RWPE2 (cell line): ENCODE results near the gene CACNA2D2.
A peak's percentile ranks its signal among the peaks of the same experiment; 100 is the strongest.

ENCODE experiments used
- ATAC-seq: fragments of 200-7000 bp; cut with Tn5 transposase; 3 replicates; pipeline ENCODE4 v1.9.1; 2021; ENCODE audit warnings: low read depth
- DNase-seq: peaks from one replicate; pipeline ENCODE4 v3.0.0-alpha.2; 2020; ENCODE audit warnings: low spot score
- H3K27ac ChIP-seq: fragments of 450-650 bp; 2 replicates; pipeline ENCODE4 v1.5.1; 2017; ENCODE audit warnings: mild to moderate bottlenecking; ENCODE audit not compliant: poor library complexity, severe bottlenecking
- H3K27me3 ChIP-seq: fragments of 250-450 bp; sonication (Bioruptor Pico); 2 replicates; pipeline ENCODE4 v1.5.1; 2021; ENCODE audit warnings: mild to moderate bottlenecking, moderate library complexity; ENCODE audit not compliant: insufficient read depth, poor library complexity, severe bottlenecking
- H3K36me3 ChIP-seq: fragments of 250-450 bp; sonication (Bioruptor Pico); 2 replicates; pipeline ENCODE4 v1.5.1; 2020; ENCODE audit warnings: low read depth, mild to moderate bottlenecking, moderate library complexity
- H3K4me1 ChIP-seq: fragments of 250-450 bp; sonication (Bioruptor Pico); 2 replicates; pipeline ENCODE4 v1.5.1; 2021; ENCODE audit warnings: mild to moderate bottlenecking, moderate library complexity; ENCODE audit not compliant: insufficient read depth, poor library complexity, severe bottlenecking
- H3K4me3 ChIP-seq: fragments of 250-450 bp; sonication (Bioruptor Pico); 2 replicates; pipeline ENCODE4 v1.5.1; 2021; ENCODE audit warnings: mild to moderate bottlenecking, moderate library complexity; ENCODE audit not compliant: severe bottlenecking
- H3K9me3 ChIP-seq: fragments of 250-450 bp; sonication (Bioruptor Pico); 2 replicates; pipeline ENCODE4 v1.5.1; 2021; ENCODE audit warnings: mild to moderate bottlenecking, moderate library complexity; ENCODE audit not compliant: severe bottlenecking
- TF ChIP-seq, protein P1 (sequence below): fragments of 450-650 bp; IDR thresholded peaks from one replicate; pipeline ENCODE4 v1.5.1; 2017; ENCODE audit warnings: mild to moderate bottlenecking, moderate library complexity; ENCODE audit not compliant: poor library complexity, severe bottlenecking

Gene CACNA2D2

DNA sequence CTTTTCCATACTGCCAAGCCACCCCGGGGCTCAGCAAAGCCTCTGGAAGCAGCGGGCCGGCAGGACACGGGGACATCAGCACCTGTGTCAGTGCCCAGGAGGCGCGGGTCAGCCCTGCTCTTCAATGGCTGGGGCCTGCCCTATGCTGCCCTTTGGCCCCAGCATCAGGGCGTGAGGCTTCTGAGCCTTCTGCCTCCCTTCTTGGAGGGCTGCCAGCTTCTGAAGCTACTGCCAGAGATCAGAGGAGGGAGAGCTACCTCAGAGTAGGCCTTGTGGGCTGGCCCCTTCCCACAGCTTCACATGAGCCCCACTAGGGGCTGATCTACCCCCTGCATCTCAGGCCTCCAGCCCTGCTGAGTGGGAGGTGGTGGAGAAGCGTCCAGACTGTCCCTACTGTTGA, 131.1 kb downstream of the CACNA2D2 start:
- Histone ChIP-seq H3K9me3 (no peaks in the 10 kb centered on the region), H3K4me3 (no peak overlapping the region), H3K4me1 (peaks cover 7% of the 10 kb centered on the region), H3K27ac (no peak overlapping the region), H3K36me3 (no peaks in the 10 kb centered on the region), H3K27me3 (no peaks in the 10 kb centered on the region)
- DNase-seq (no peak), ATAC-seq (no peak)
- TF ChIP-seq, protein P1, sequence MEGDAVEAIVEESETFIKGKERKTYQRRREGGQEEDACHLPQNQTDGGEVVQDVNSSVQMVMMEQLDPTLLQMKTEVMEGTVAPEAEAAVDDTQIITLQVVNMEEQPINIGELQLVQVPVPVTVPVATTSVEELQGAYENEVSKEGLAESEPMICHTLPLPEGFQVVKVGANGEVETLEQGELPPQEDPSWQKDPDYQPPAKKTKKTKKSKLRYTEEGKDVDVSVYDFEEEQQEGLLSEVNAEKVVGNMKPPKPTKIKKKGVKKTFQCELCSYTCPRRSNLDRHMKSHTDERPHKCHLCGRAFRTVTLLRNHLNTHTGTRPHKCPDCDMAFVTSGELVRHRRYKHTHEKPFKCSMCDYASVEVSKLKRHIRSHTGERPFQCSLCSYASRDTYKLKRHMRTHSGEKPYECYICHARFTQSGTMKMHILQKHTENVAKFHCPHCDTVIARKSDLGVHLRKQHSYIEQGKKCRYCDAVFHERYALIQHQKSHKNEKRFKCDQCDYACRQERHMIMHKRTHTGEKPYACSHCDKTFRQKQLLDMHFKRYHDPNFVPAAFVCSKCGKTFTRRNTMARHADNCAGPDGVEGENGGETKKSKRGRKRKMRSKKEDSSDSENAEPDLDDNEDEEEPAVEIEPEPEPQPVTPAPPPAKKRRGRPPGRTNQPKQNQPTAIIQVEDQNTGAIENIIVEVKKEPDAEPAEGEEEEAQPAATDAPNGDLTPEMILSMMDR, result no peak

DNA sequence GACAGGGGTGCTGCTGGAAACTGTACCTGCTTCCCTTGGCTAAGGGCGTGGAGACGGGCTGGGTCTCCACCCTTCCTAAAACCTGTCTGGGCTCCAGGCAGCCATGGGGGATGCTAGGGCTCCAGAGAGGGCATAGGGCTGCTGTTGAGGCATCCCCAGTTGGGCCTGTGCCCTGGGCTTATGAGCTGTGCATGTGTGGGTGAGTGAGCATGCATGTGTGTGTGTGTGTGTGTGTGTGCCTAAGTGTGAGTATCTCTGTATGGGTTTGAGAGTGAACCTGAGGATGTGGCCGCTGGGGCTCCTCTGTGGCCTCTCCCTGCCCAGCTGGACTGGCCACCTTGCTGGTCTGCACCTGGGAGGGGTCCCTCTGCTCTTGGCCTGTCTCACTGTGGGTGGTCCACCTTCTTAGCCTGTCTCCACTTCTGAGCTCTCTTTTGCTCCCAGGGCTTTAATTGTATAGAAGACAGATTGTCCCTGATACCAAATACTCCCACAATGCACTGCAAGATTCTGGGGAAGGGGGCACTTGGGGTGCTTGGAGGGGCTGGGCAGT, 132.2 kb downstream of the CACNA2D2 start:
- H3K27me3 ChIP-seq, result no peaks in the 10 kb centered on the region
- H3K27ac ChIP-seq, result no peak overlapping the region
- no peaks in the 10 kb centered on the region for H3K9me3 ChIP-seq
- H3K4me1 ChIP-seq, result peaks cover 7% of the 10 kb centered on the region
- ATAC-seq, result no peak
- H3K36me3 ChIP-seq, result no peaks in the 10 kb centered on the region
- H3K4me3 ChIP-seq, result no peak overlapping the region
- no peak for DNase-seq
- TF ChIP-seq, protein P1, result no peak

DNA sequence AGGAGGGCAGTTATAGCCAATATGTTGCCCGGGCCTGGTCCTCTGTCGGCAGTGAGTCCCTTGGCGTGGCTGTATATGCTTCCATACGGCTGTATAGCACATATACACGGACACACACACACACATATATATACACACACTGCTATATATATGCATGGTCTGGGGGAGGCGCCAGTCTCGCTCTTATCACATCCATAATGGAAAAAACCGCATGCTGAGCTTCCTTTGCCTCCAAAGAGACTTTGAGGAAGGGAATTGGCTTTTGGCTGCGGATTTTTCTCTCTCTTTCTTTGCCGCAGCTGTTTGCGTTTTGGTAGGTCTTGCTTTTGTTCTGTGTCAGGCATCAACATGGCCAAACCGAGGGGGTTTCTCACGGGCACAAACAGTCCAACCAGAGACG, 132.8 kb downstream of the CACNA2D2 start:
- DNase-seq, result no peak

DNA sequence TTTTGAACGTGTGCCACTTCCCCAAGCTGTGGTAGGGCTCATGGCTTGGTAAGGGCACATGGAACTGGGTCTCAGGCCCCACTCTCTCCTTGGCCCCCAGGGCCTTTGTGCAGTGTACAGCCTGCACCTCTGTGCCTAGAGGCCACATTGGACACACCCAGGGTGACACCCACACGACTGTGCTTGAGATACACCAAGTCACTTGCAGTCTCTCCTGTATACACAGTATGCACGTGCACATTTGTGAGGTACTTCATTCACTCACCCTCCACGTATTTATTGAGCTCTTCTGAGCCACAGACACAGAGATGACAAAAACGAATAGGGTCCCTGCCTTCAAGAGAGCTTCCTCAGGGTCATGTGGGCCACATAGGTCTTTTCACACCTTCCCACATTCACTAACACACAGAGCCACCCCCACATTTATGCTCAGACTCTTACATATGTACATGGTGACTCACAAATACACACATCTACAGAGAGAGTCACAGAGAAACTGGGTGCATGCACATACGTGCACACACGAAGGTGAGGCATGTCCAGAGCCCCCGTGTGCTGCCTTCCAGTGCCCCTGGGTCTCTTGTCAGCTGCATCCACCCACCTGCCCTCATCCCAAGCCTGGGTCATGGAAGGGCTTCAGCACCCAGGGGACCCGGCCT, 134.3 kb downstream of the CACNA2D2 start:
- H3K36me3 ChIP-seq, result no peaks in the 10 kb centered on the region
- ATAC-seq (no peak), DNase-seq (no peak)
- no peak overlapping the region for H3K4me3 ChIP-seq
- TF ChIP-seq, protein P1, result no peak
- H3K27ac ChIP-seq, result no peak overlapping the region
- H3K9me3 ChIP-seq, result no peaks in the 10 kb centered on the region
- H3K4me1 ChIP-seq, result peaks cover 7% of the 10 kb centered on the region
- no peaks in the 10 kb centered on the region for H3K27me3 ChIP-seq

More for the DNA sequence above, 132.8 kb downstream of the CACNA2D2 start:
- Histone ChIP-seq H3K27ac (no peak overlapping the region), H3K4me1 (peaks cover 7% of the 10 kb centered on the region), H3K9me3 (no peaks in the 10 kb centered on the region), H3K4me3 (no peak overlapping the region), H3K27me3 (no peaks in the 10 kb centered on the region), H3K36me3 (no peaks in the 10 kb centered on the region)
- ATAC-seq, result no peak
- TF ChIP-seq, protein P1, result no peak

DNA sequence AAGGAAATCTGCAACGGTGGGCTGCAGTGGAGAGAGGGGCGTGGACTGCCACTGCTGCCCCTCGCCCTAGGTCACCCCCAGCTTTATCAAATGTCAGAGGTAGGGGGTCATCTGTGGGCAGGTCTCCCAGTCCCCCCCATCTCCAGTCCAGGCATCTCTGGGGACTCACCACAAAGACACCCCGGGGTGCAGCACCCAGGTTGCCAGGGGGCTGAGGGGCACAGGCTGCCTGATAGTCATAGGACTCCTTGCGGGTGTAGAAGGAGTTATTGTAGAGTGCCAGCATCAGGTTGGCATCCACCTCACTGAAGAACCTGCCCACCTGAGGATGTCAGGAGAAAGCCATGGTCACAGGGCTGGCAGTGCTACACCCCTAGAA, 137.6 kb downstream of the CACNA2D2 start:
- Histone ChIP-seq H3K9me3 (no peaks in the 10 kb centered on the region), H3K27me3 (no peaks in the 10 kb centered on the region), H3K4me1 (peaks cover 7% of the 10 kb centered on the region), H3K4me3 (peak overlapping the region; percentile 32), H3K36me3 (no peaks in the 10 kb centered on the region), H3K27ac (no peak overlapping the region)
- TF ChIP-seq, protein P1, result no peak
- no peak for DNase-seq
- ATAC-seq, result no peak
